A549 (cell line): ENCODE measurements around the gene AKAP10. TPM values are rescaled to one million over a fixed set of nuclear protein-coding genes. Genes with fewer than 3 reads are reported as not detected.

Experiments used
- ATAC-seq, 2 experiments: fragments of 200-7000 bp in 1 of 2; fragments of >200 bp in 1 of 2; cut with Nextera tagmentation in 1 of 2; cut with Tn5 transposase in 1 of 2; 3 replicates each; pipeline versions ENCODE4 v1.8.0 to v1.9.1; 2018 to 2020; ENCODE audit warnings: mild to moderate bottlenecking in 1 of 2, moderate library complexity in 1 of 2
- CTCF ChIA-PET: fragments of 300-600 bp; sonication (Branson Sonifier 250); formaldehyde crosslinking; extraction: SDS; loops from one replicate; lab custom pipeline; 2021; ENCODE audit warnings: antibody characterized with exemption, inconsistent platforms; lab: Yijun Ruan, JAX
- POLR2A ChIA-PET: fragments of 350-600 bp; formaldehyde crosslinking; extraction: SDS; loops from one replicate; lab custom pipeline; 2021; ENCODE audit warnings: antibody characterized with exemption, inconsistent platforms; lab: Yijun Ruan, JAX
- DNase-seq, 2 experiments: peaks; one replicate each; pipeline versions ENCODE4 v3.0.0 to v3.0.0-alpha.2; 2011 to 2016; ENCODE audit warnings: low read depth in 1 of 2, low spot score in 1 of 2
- FAIRE-seq: peaks from 2 replicates; lab custom pipeline; 2011; peaks lifted over from hg19 to GRCh38; lab: Jason Lieb, UNC
- H3K27ac ChIP-seq, 2 experiments: fragments of >200 bp; sonication (Bioruptor Twin); formaldehyde crosslinking; 3 replicates each; pipeline ENCODE4 v1.5.1; 2016 to 2017
- H3K4me1 ChIP-seq: fragments of >200 bp; sonication (Bioruptor Twin); formaldehyde crosslinking; 3 replicates; pipeline ENCODE4 v1.6.1; 2016
- H3K4me2 ChIP-seq: fragments of >200 bp; sonication (Bioruptor Twin); formaldehyde crosslinking; 3 replicates; pipeline ENCODE4 v1.6.1; 2016
- H3K4me3 ChIP-seq: fragments of >200 bp; sonication (Bioruptor Twin); formaldehyde crosslinking; 3 replicates; pipeline ENCODE4 v1.5.1; 2016
- H3K9me3 ChIP-seq: fragments of >200 bp; sonication (Bioruptor Twin); formaldehyde crosslinking; 3 replicates; pipeline ENCODE4 v1.6.1; 2016
- BCL3 ChIP-seq: fragments of >200 bp; sonication (Bioruptor Twin); formaldehyde crosslinking; IDR thresholded peaks from 3 replicates; pipeline ENCODE4 v1.6.1; 2016
- CBX2 ChIP-seq: fragments of 200-600 bp; sonication (generic); IDR thresholded peaks from 2 replicates; pipeline ENCODE4 v1.6.1; 2016; ENCODE audit warnings: low read depth, mild to moderate bottlenecking, borderline replicate concordance
- CBX8 ChIP-seq: fragments of 200-600 bp; sonication (generic); IDR thresholded peaks from 2 replicates; pipeline ENCODE4 v1.6.1; 2016
- CHD4 ChIP-seq: fragments of 200-600 bp; sonication (generic); IDR thresholded peaks from 2 replicates; pipeline ENCODE4 v1.6.1; 2016; ENCODE audit warnings: antibody characterized with exemption, mild to moderate bottlenecking, borderline replicate concordance
- ESRRA ChIP-seq: fragments of 150-350 bp; IDR thresholded peaks from 2 replicates; pipeline ENCODE4 v1.6.1; 2014; ENCODE audit warnings: mild to moderate bottlenecking, low read length, borderline replicate concordance
- FOSB ChIP-seq: fragments of 250-450 bp; sonication (Bioruptor Pico); IDR thresholded peaks from 2 replicates; pipeline ENCODE4 v1.5.0; 2020; ENCODE audit warnings: mild to moderate bottlenecking, moderate library complexity
- FOSL2 ChIP-seq, 2 experiments: fragments of 450-650 bp in 1 of 2; fragments of >200 bp in 1 of 2; sonication (Bioruptor Twin) in 1 of 2; formaldehyde crosslinking; IDR thresholded peaks; 2 replicates each; pipeline versions ENCODE4 v1.5.0 to v1.6.1; 2016 to 2020; ENCODE audit warnings: mild to moderate bottlenecking in 1 of 2, moderate library complexity in 1 of 2
- FOXS1 ChIP-seq: fragments of 250-450 bp; sonication (Bioruptor Pico); IDR thresholded peaks from 2 replicates; pipeline ENCODE4 v1.5.0; 2020; ENCODE audit warnings: mild to moderate bottlenecking, moderate library complexity
- HEYL ChIP-seq: fragments of 250-450 bp; sonication (Bioruptor Pico); IDR thresholded peaks from 2 replicates; pipeline ENCODE4 v1.8.0; 2021; ENCODE audit warnings: mild to moderate bottlenecking, moderate library complexity
- HMGXB4 ChIP-seq: fragments of 250-450 bp; sonication (Bioruptor Pico); IDR thresholded peaks from 2 replicates; pipeline ENCODE4 v1.5.0; 2021; ENCODE audit warnings: mild to moderate bottlenecking, moderate library complexity, borderline replicate concordance
- HOXA7 ChIP-seq: fragments of 250-450 bp; sonication (Bioruptor Pico); IDR thresholded peaks from 2 replicates; pipeline ENCODE4 v1.5.0; 2020; ENCODE audit warnings: mild to moderate bottlenecking, moderate library complexity
- HOXB13 ChIP-seq: fragments of 250-450 bp; sonication (Bioruptor Pico); IDR thresholded peaks from 2 replicates; pipeline ENCODE4 v1.5.0; 2020; ENCODE audit warnings: low read depth, mild to moderate bottlenecking, moderate library complexity
- JUN ChIP-seq, 2 experiments: fragments of >200 bp; sonication (Bioruptor Twin); formaldehyde crosslinking; IDR thresholded peaks; 2 replicates in 1 of 2; 3 replicates in 1 of 2; pipeline ENCODE4 v1.6.1; 2016 to 2017
- JUNB ChIP-seq: fragments of >200 bp; sonication (Bioruptor Twin); formaldehyde crosslinking; IDR thresholded peaks from 2 replicates; pipeline ENCODE4 v1.6.1; 2016
- KDM1A ChIP-seq: fragments of 200-600 bp; sonication (generic); IDR thresholded peaks from 2 replicates; pipeline ENCODE4 v1.6.1; 2016; ENCODE audit warnings: low read depth, mild to moderate bottlenecking
- KDM5A ChIP-seq: fragments of 200-600 bp; sonication (generic); IDR thresholded peaks from 2 replicates; pipeline ENCODE4 v1.6.1; 2016; ENCODE audit warnings: antibody characterized with exemption, mild to moderate bottlenecking
- MAZ ChIP-seq: fragments of 150-350 bp; IDR thresholded peaks from 2 replicates; pipeline ENCODE4 v1.6.1; 2014; ENCODE audit warnings: antibody characterized with exemption, low read depth, low read length, borderline replicate concordance
- PBX3 ChIP-seq: IDR thresholded peaks from 2 replicates; pipeline ENCODE4 v1.6.1; 2012
- PHF8 ChIP-seq: fragments of 200-600 bp; sonication (generic); IDR thresholded peaks from 2 replicates; pipeline ENCODE4 v1.6.1; 2016; ENCODE audit warnings: low read depth, mild to moderate bottlenecking, antibody characterized with exemption, moderate library complexity, borderline replicate concordance
- RARB ChIP-seq: fragments of 250-450 bp; sonication (Bioruptor Pico); IDR thresholded peaks from 2 replicates; pipeline ENCODE4 v1.8.0; 2021; ENCODE audit warnings: mild to moderate bottlenecking, moderate library complexity
- RCOR1 ChIP-seq: fragments of 150-350 bp; IDR thresholded peaks from 2 replicates; pipeline ENCODE4 v1.6.1; 2014; ENCODE audit warnings: antibody characterized with exemption, low read length, low read depth
- RFX5 ChIP-seq: fragments of 450-650 bp; IDR thresholded peaks from 2 replicates; pipeline ENCODE4 v1.7.1; 2014; ENCODE audit warnings: antibody characterized with exemption, mild to moderate bottlenecking, moderate library complexity
- RNF2 ChIP-seq: fragments of 200-600 bp; sonication (generic); IDR thresholded peaks from 2 replicates; pipeline ENCODE4 v1.6.1; 2016; ENCODE audit warnings: low read depth, mild to moderate bottlenecking, antibody characterized with exemption, moderate library complexity, borderline replicate concordance
- SREBF2 ChIP-seq: fragments of 450-650 bp; IDR thresholded peaks from 2 replicates; pipeline ENCODE4 v1.6.1; 2014; ENCODE audit warnings: mild to moderate bottlenecking, moderate library complexity
- ZC3H11A ChIP-seq: fragments of 450-650 bp; IDR thresholded peaks from 2 replicates; pipeline ENCODE4 v1.6.1; 2014; ENCODE audit warnings: antibody characterized with exemption, mild to moderate bottlenecking
- WGBS: methylation state at CpG from one replicate; pipeline ENCODE4 v1.1.6; 2017; ENCODE audit errors: missing lambda C conversion rate; 5-methylcytosine and 5-hydroxymethylcytosine counted together
- polyA plus RNA-seq, 4 experiments: library from polyadenylated mRNA; depleted of rRNA in 3 of 4; stranded (reverse); fragments of >200 nt; fragmentation: RNase III in 1 of 4; extraction: RNeasy Plus Mini Kit Qiagen cat#74134 plus additional on column Dnase treatment in 1 of 4; gene quantifications; 2 replicates in 3 of 4; 3 replicates in 1 of 4; pipeline ENCODE4 v1.2.3, GENCODE V29; 2011 to 2017

The AKAP10 gene
- polyA plus RNA-seq, 2 of the 4 experiments (the other 2 are of a cell fraction): 22.0 to 51.1 TPM

GRCh38 chr17:19900809-19901208 lies 76.8 kb downstream of the AKAP10 start:
- WGBS: 95% methylated on average over 2 of the region's 2 CpGs
- TF ChIP-seq JUN (IDR thresholded peaks at IDR 0.05) (no peak), CBX8 (no peak), HMGXB4 (CRISPR knock-in tag) (no peak), BCL3 (no peak), RNF2 (no peak), ESRRA (no peak), RFX5 (no peak), HOXA7 (CRISPR knock-in tag) (no peak)
- Histone ChIP-seq H3K4me2 (no peak overlapping the region), H3K4me3 (no peak overlapping the region), H3K4me1 (peaks cover 52% of the 10 kb centered on the region), H3K27ac (no peak overlapping the region), H3K9me3 (no peaks in the 10 kb centered on the region)
- DNase-seq (no peak), FAIRE-seq (no peak), ATAC-seq (no peak)
- CTCF ChIA-PET: interaction anchor here (0.8 to 1.3 kb wide), 2 partner anchors 8 to 33 kb away, joined by 3 read pairs; partner anchors contain the start of gene ULK2
- POLR2A ChIA-PET: no interaction called here

- ChIA-PET POLR2A (no interaction called here), CTCF (no interaction called here)
- H3K27ac ChIP-seq: peak overlapping the region in 1 of 2 experiments; percentile 39; a peak in 3 of 6 replicates
- peak in 1 of 2 experiments; percentile 61 for DNase-seq
- H3K9me3 ChIP-seq: no peaks in the 10 kb centered on the region
- H3K4me1 ChIP-seq: peaks cover 23% of the 10 kb centered on the region
- H3K4me2 ChIP-seq: peak overlapping the region; percentile 24
- H3K4me3 ChIP-seq: no peak overlapping the region
- WGBS: 82% methylated on average over 2 of the region's 2 CpGs
- FAIRE-seq: no peak
- TF ChIP-seq CBX2 (no peak), FOSL2 (IDR thresholded peaks at IDR 0.05) (no peak), FOSL2 (CRISPR knock-in tag; IDR thresholded peaks at IDR 0.05) (peak; percentile 84), FOSB (CRISPR knock-in tag) (no peak), RARB (CRISPR knock-in tag) (no peak), KDM1A (no peak)
- peak; percentile 44 to 73; a peak in 4 of 6 replicates for ATAC-seq
Observed at GRCh38 chr17:19897903-19898302, 79.7 kb downstream of the AKAP10 start.

GRCh38 chr17:19897090-19897837 lies 80.4 kb downstream of the AKAP10 start:
- POLR2A ChIA-PET: interaction anchor here (0.5 kb wide), 1 partner anchor 23 kb away, joined by 3 read pairs; no protein-coding TSS in a partner anchor

More at GRCh38 chr17:19897090-19897837, 80.4 kb downstream of the AKAP10 start:
- no peak for FAIRE-seq
- H3K27ac ChIP-seq: peak overlapping the region in 1 of 2 experiments; percentile 39; a peak in 3 of 6 replicates
- peaks cover 20% of the 10 kb centered on the region for H3K4me1 ChIP-seq
- H3K9me3 ChIP-seq: no peaks in the 10 kb centered on the region
- H3K4me2 ChIP-seq: peak overlapping the region; percentile 24
- peak in 1 of 2 experiments; percentile 28 for DNase-seq
- no peak for TF ChIP-seq RFX5
- no peak for TF ChIP-seq JUN (IDR thresholded peaks at IDR 0.05)
- no peak for TF ChIP-seq HEYL (CRISPR knock-in tag)
- TF ChIP-seq KDM5A: no peak
- TF ChIP-seq SREBF2: no peak
- TF ChIP-seq CHD4: no peak
- TF ChIP-seq MAZ: no peak
- TF ChIP-seq CBX8: no peak
- TF ChIP-seq FOSL2 (IDR thresholded peaks at IDR 0.05): no peak
- no peak for TF ChIP-seq FOSL2 (CRISPR knock-in tag; IDR thresholded peaks at IDR 0.05)
- TF ChIP-seq CBX2: no peak
- no peak for TF ChIP-seq JUNB
- no peak for TF ChIP-seq HOXB13 (CRISPR knock-in tag)
- no peak for TF ChIP-seq PBX3
- TF ChIP-seq FOSB (CRISPR knock-in tag): no peak
- no peak for TF ChIP-seq PHF8
- no peak for TF ChIP-seq FOXS1 (CRISPR knock-in tag)
- TF ChIP-seq ZC3H11A: no peak
- no peak for TF ChIP-seq RCOR1
- no peak overlapping the region for H3K4me3 ChIP-seq
- WGBS: 72% methylated on average over 8 of the region's 8 CpGs
- peak; percentile 41 to 54; a peak in 5 of 6 replicates for ATAC-seq
- CTCF ChIA-PET: interaction anchor here (0.6 kb wide), 1 partner anchor 246 kb away, joined by 3 read pairs; no protein-coding TSS in a partner anchor
